AG08395 (cell line): ENCODE results near the gene REPS2.

Experiments
- DNase-seq: peaks from one replicate; pipeline ENCODE4 v3.0.0; 2012; ENCODE audit warnings: mixed read lengths, low spot score

The REPS2 gene

DNA sequence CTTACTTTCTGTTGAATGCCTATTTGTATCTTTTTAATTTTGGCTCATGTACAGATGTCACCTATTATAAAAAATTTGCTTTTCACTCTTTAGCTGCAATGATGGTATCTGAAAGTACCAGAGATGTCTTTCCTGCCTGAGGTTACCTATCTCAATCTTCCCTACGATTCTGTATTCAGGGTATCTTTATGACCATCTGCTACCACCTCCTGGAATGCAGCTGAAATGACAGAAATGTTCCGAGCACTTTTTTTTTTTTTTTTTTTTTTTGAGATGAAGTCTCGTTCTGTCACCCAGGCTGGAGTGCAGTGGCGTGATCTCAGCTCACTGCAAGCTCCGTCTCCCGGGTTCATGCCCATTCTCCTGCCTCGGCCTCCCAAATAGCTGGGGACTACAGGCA is 136.4 kb downstream of the REPS2 start:
- no peak for DNase-seq

- no peak for DNase-seq
Measured at GRCh38 chrX:17086317-17086716, 139.9 kb downstream of the REPS2 start.

- DNase-seq, result no peak
Measured at GRCh38 chrX:17095161-17095560, 148.7 kb downstream of the REPS2 start.

- DNase-seq, result no peak
Measured at GRCh38 chrX:17098516-17099247, 152.2 kb downstream of the REPS2 start.

DNA sequence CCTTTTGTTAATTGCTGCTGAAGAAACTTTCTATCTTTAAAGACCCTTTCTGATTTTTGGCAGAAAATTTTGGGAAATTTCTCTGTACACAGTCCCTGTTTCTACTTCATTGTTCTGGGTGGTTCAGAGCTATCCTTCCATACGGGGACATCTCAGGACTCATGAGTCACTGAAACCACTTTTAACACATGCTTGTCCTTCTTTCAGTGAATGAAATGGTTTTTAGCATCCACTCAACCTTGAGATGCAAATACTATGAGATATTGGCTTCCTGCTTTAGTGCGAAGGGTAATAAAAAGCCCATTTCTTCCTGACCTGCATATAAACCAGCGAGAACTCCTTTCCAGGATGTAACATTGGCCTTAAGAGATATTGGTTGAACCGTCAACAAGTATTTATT is 158.0 kb downstream of the REPS2 start:
- DNase-seq, result no peak

GRCh38 chrX:17120816-17121215 is 174.4 kb downstream of the REPS2 start:
- no peak for DNase-seq

- DNase-seq, result no peak
Measured at GRCh38 chrX:17154001-17154400, 207.5 kb downstream of the REPS2 start.

GRCh38 chrX:17160975-17161374 is 214.5 kb downstream of the REPS2 start:
- DNase-seq, result no peak

GRCh38 chrX:17161991-17162390 is 215.5 kb downstream of the REPS2 start:
- no peak for DNase-seq

DNA sequence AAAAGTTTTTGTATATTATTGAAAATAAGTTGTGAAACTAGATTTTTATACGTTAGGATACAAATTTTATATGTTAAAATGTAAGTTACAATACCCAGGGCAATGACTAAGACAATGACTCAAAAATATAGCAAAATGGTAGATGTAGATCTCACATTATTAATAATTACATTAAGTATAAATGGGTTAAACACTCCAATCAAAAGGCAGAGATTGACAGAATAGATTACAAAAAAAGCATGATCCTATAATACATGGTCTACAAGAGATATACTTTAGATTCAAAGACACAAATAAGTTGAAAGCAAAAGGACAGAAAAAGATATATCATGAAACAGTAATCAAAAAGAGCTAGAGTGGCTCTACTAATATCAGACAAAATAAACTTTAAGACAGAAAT is 217.6 kb downstream of the REPS2 start:
- no peak for DNase-seq

DNA sequence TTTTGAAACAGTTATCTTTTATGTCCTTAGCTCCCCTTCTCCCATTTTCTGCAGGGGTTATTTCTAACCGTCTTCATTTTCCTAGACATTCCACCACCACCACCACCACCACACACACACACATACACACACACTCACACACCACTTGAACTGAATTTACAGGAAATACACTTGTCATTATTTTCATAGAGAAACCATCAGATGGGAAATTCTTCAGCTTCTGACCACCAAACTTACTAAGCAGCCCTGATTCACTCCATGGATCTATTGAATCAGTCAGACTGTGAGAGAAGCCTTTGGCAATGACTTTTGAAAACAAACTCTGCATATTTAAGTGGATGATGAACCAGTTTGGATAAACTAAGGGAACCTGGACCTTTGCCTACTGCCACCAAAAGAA is 218.5 kb downstream of the REPS2 start:
- DNase-seq, result no peak

GRCh38 chrX:17167915-17168314 is 221.5 kb downstream of the REPS2 start:
- DNase-seq, result no peak

DNA sequence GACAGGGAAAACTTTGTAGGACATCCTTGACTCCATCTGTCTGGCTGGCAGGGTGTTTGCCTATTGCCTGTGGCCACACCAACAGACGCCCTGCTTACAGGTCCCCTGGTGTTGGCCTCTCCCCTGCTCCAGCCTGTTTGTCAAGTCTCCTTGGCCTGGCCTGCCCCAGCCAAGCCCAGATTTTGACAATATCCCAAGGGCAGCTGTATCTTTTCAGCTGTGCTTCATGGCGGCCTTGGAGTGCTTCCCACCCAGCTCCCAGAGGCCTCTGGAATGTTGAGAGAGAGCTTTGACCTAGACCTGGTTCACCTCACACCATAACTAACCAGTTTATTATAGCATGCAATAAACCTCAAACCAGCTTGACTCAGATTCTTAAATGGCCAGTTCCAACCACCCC is 224.5 kb downstream of the REPS2 start:
- DNase-seq, result no peak

GRCh38 chrX:17174671-17175070 is 228.2 kb downstream of the REPS2 start:
- DNase-seq, result no peak

- no peak for DNase-seq
Measured at GRCh38 chrX:17182317-17182716, 235.9 kb downstream of the REPS2 start.

DNA sequence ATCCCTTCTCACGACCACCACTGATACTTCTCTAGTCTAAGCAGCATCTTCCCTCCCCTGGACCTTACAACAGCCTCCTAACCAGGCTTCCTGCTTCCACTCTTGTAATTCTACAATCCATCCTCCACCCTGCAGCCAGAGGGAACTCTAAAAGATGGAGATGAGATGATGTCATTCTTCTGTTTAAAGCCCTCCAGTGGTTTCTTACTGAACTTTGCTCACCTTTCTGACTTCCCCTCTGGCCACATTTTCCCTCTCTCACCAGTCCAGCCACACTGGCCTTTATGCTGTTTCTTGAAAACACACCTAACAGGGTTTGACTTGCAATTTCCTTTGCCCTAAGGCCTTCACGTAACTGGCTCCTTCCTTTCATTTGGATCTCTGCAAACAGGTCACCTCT is 237.1 kb downstream of the REPS2 start:
- DNase-seq, result no peak

- DNase-seq, result no peak
Measured at GRCh38 chrX:17185431-17185830, 239.0 kb downstream of the REPS2 start.

- DNase-seq, result no peak
Measured at GRCh38 chrX:17187136-17187756, 240.8 kb downstream of the REPS2 start.

DNA sequence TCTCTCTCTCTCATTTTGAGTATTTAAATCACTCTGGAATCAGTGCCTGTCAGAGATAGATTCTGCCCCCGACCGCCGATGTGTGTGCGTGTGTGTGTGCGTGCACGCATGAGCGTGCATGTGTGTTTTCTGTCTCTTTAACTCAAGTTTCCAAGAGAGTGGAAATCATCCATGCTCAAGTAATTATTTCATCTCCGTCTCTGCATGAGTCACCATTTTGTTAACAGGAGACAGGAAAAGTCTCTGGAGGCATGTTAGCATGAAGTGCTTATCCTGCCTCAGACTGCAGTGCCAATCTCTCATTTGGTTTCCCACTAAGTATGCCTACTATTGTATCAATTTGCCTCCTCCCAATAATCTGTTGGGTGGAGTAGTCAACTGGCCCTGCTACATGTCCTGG is 245.6 kb downstream of the REPS2 start:
- DNase-seq, result no peak
